ENCODE results near the gene FLVCR1.
"Not testable (repeated sequence)": the region's sequence is repeated elsewhere in the genome, so short reads cannot be mapped to it uniquely, and the experiment has no call there.

Gene FLVCR1

GRCh38 chr1:212863345-212863744 lies 5.3 kb downstream of the FLVCR1 start:
- not testable (repeated sequence) for H3K4me1 ChIP-seq (ENCODE audit: control insufficient read depth, insufficient read depth, low read length); H3K9ac ChIP-seq (ENCODE audit: low read depth, low read length); H3K9me3 ChIP-seq (ENCODE audit: control insufficient read depth, insufficient read depth, low read length); H3K27me3 ChIP-seq (ENCODE audit: control insufficient read depth, insufficient read depth, low read length)
- Histone ChIP-seq H3K36me3 (ENCODE audit: control insufficient read depth, insufficient read depth, low read length) (peaks cover 13% of the 10 kb centered on the region), H3K4me3 (ENCODE audit: low read depth, low read length) (peak overlapping the region; percentile 48)

- no peaks in the 10 kb centered on the region for H3K27me3 ChIP-seq (ENCODE audit: control insufficient read depth, insufficient read depth, low read length)
- H3K4me3 ChIP-seq (ENCODE audit: low read depth, low read length), result peak overlapping the region; percentile 36
- H3K36me3 ChIP-seq (ENCODE audit: control insufficient read depth, insufficient read depth, low read length), result peaks cover 13% of the 10 kb centered on the region
- H3K9ac ChIP-seq (ENCODE audit: low read depth, low read length), result no peak overlapping the region
- H3K4me1 ChIP-seq (ENCODE audit: control insufficient read depth, insufficient read depth, low read length), result peaks cover 5% of the 10 kb centered on the region
- no peaks in the 10 kb centered on the region for H3K9me3 ChIP-seq (ENCODE audit: control insufficient read depth, insufficient read depth, low read length)
Measured at GRCh38 chr1:212864201-212864600, 6.1 kb downstream of the FLVCR1 start.

- H3K36me3 ChIP-seq (ENCODE audit: control insufficient read depth, insufficient read depth, low read length), result peaks cover 15% of the 10 kb centered on the region
- H3K27me3 ChIP-seq (ENCODE audit: control insufficient read depth, insufficient read depth, low read length), result no peaks in the 10 kb centered on the region
- peaks cover 5% of the 10 kb centered on the region for H3K4me1 ChIP-seq (ENCODE audit: control insufficient read depth, insufficient read depth, low read length)
- H3K4me3 ChIP-seq (ENCODE audit: low read depth, low read length), result no peak overlapping the region
- no peak overlapping the region for H3K9ac ChIP-seq (ENCODE audit: low read depth, low read length)
- H3K9me3 ChIP-seq (ENCODE audit: control insufficient read depth, insufficient read depth, low read length), result no peaks in the 10 kb centered on the region
Measured at GRCh38 chr1:212867192-212867591, 9.1 kb downstream of the FLVCR1 start.

- Histone ChIP-seq H3K9ac (ENCODE audit: low read depth, low read length) (no peak overlapping the region), H3K36me3 (ENCODE audit: control insufficient read depth, insufficient read depth, low read length) (peaks cover 24% of the 10 kb centered on the region), H3K4me3 (ENCODE audit: low read depth, low read length) (no peak overlapping the region), H3K4me1 (ENCODE audit: control insufficient read depth, insufficient read depth, low read length) (no peaks in the 10 kb centered on the region), H3K27me3 (ENCODE audit: control insufficient read depth, insufficient read depth, low read length) (no peaks in the 10 kb centered on the region), H3K9me3 (ENCODE audit: control insufficient read depth, insufficient read depth, low read length) (no peaks in the 10 kb centered on the region)
Measured at GRCh38 chr1:212871976-212872375, 13.9 kb downstream of the FLVCR1 start.

- no peak overlapping the region for H3K9ac ChIP-seq (ENCODE audit: low read depth, low read length)
- H3K9me3 ChIP-seq (ENCODE audit: control insufficient read depth, insufficient read depth, low read length), result no peaks in the 10 kb centered on the region
- peaks cover 27% of the 10 kb centered on the region for H3K36me3 ChIP-seq (ENCODE audit: control insufficient read depth, insufficient read depth, low read length)
- no peaks in the 10 kb centered on the region for H3K4me1 ChIP-seq (ENCODE audit: control insufficient read depth, insufficient read depth, low read length)
- H3K4me3 ChIP-seq (ENCODE audit: low read depth, low read length), result no peak overlapping the region
- no peaks in the 10 kb centered on the region for H3K27me3 ChIP-seq (ENCODE audit: control insufficient read depth, insufficient read depth, low read length)
Measured at GRCh38 chr1:212873518-212873917, 15.4 kb downstream of the FLVCR1 start.

- Histone ChIP-seq H3K9me3 (ENCODE audit: control insufficient read depth, insufficient read depth, low read length) (no peaks in the 10 kb centered on the region), H3K4me3 (ENCODE audit: low read depth, low read length) (no peak overlapping the region), H3K9ac (ENCODE audit: low read depth, low read length) (no peak overlapping the region), H3K36me3 (ENCODE audit: control insufficient read depth, insufficient read depth, low read length) (peaks cover 16% of the 10 kb centered on the region), H3K27me3 (ENCODE audit: control insufficient read depth, insufficient read depth, low read length) (no peaks in the 10 kb centered on the region), H3K4me1 (ENCODE audit: control insufficient read depth, insufficient read depth, low read length) (peaks cover 2% of the 10 kb centered on the region)
Measured at GRCh38 chr1:212878418-212878817, 20.3 kb downstream of the FLVCR1 start.

- Histone ChIP-seq H3K4me3 (ENCODE audit: low read depth, low read length) (no peak overlapping the region), H3K4me1 (ENCODE audit: control insufficient read depth, insufficient read depth, low read length) (peaks cover 2% of the 10 kb centered on the region), H3K9me3 (ENCODE audit: control insufficient read depth, insufficient read depth, low read length) (no peaks in the 10 kb centered on the region), H3K36me3 (ENCODE audit: control insufficient read depth, insufficient read depth, low read length) (peaks cover 22% of the 10 kb centered on the region), H3K27me3 (ENCODE audit: control insufficient read depth, insufficient read depth, low read length) (no peaks in the 10 kb centered on the region), H3K9ac (ENCODE audit: low read depth, low read length) (no peak overlapping the region)
Measured at GRCh38 chr1:212879947-212880690, 22.0 kb downstream of the FLVCR1 start.

GRCh38 chr1:212884592-212884991 lies 26.5 kb downstream of the FLVCR1 start:
- Histone ChIP-seq H3K36me3 (ENCODE audit: control insufficient read depth, insufficient read depth, low read length) (peaks cover 22% of the 10 kb centered on the region), H3K9me3 (ENCODE audit: control insufficient read depth, insufficient read depth, low read length) (no peaks in the 10 kb centered on the region), H3K4me3 (ENCODE audit: low read depth, low read length) (no peak overlapping the region), H3K9ac (ENCODE audit: low read depth, low read length) (no peak overlapping the region), H3K27me3 (ENCODE audit: control insufficient read depth, insufficient read depth, low read length) (no peaks in the 10 kb centered on the region), H3K4me1 (ENCODE audit: control insufficient read depth, insufficient read depth, low read length) (no peaks in the 10 kb centered on the region)

GRCh38 chr1:212892108-212892507 lies 34.0 kb downstream of the FLVCR1 start:
- peaks cover 30% of the 10 kb centered on the region for H3K36me3 ChIP-seq (ENCODE audit: control insufficient read depth, insufficient read depth, low read length)
- no peaks in the 10 kb centered on the region for H3K4me1 ChIP-seq (ENCODE audit: control insufficient read depth, insufficient read depth, low read length)
- no peak overlapping the region for H3K4me3 ChIP-seq (ENCODE audit: low read depth, low read length)
- H3K9me3 ChIP-seq (ENCODE audit: control insufficient read depth, insufficient read depth, low read length), result no peaks in the 10 kb centered on the region
- no peaks in the 10 kb centered on the region for H3K27me3 ChIP-seq (ENCODE audit: control insufficient read depth, insufficient read depth, low read length)
- no peak overlapping the region for H3K9ac ChIP-seq (ENCODE audit: low read depth, low read length)

GRCh38 chr1:212899845-212900244 lies 41.8 kb downstream of the FLVCR1 start:
- H3K9me3 ChIP-seq (ENCODE audit: control insufficient read depth, insufficient read depth, low read length), result peaks cover 5% of the 10 kb centered on the region
- H3K27me3 ChIP-seq (ENCODE audit: control insufficient read depth, insufficient read depth, low read length), result no peaks in the 10 kb centered on the region
- no peak overlapping the region for H3K9ac ChIP-seq (ENCODE audit: low read depth, low read length)
- no peak overlapping the region for H3K4me3 ChIP-seq (ENCODE audit: low read depth, low read length)
- H3K4me1 ChIP-seq (ENCODE audit: control insufficient read depth, insufficient read depth, low read length), result peaks cover 9% of the 10 kb centered on the region
- peaks cover 19% of the 10 kb centered on the region for H3K36me3 ChIP-seq (ENCODE audit: control insufficient read depth, insufficient read depth, low read length)

GRCh38 chr1:212901290-212901689 lies 43.2 kb downstream of the FLVCR1 start:
- no peaks in the 10 kb centered on the region for H3K27me3 ChIP-seq (ENCODE audit: control insufficient read depth, insufficient read depth, low read length)
- peaks cover 7% of the 10 kb centered on the region for H3K9me3 ChIP-seq (ENCODE audit: control insufficient read depth, insufficient read depth, low read length)
- H3K4me3 ChIP-seq (ENCODE audit: low read depth, low read length), result no peak overlapping the region
- H3K4me1 ChIP-seq (ENCODE audit: control insufficient read depth, insufficient read depth, low read length), result peaks cover 10% of the 10 kb centered on the region
- no peak overlapping the region for H3K9ac ChIP-seq (ENCODE audit: low read depth, low read length)
- H3K36me3 ChIP-seq (ENCODE audit: control insufficient read depth, insufficient read depth, low read length), result peaks cover 9% of the 10 kb centered on the region

GRCh38 chr1:212902054-212902453 lies 44.0 kb downstream of the FLVCR1 start:
- H3K9me3 ChIP-seq (ENCODE audit: control insufficient read depth, insufficient read depth, low read length), result peaks cover 7% of the 10 kb centered on the region
- peaks cover 5% of the 10 kb centered on the region for H3K36me3 ChIP-seq (ENCODE audit: control insufficient read depth, insufficient read depth, low read length)
- H3K4me3 ChIP-seq (ENCODE audit: low read depth, low read length), result no peak overlapping the region
- no peaks in the 10 kb centered on the region for H3K27me3 ChIP-seq (ENCODE audit: control insufficient read depth, insufficient read depth, low read length)
- peaks cover 17% of the 10 kb centered on the region for H3K4me1 ChIP-seq (ENCODE audit: control insufficient read depth, insufficient read depth, low read length)
- H3K9ac ChIP-seq (ENCODE audit: low read depth, low read length), result no peak overlapping the region
